ENCODE results near the gene TDRD3. TPM values are rescaled to one million over a fixed set of nuclear protein-coding genes. Genes with fewer than 3 reads are reported as not detected.

Gene TDRD3
- polyA plus RNA-seq, 1 donor, result 27.0 TPM

- Histone ChIP-seq H3K27me3 (ENCODE audit: control insufficient read depth, insufficient read depth, low read length) (no peaks in the 10 kb centered on the region), H3K27ac (ENCODE audit: low read length) (no peak overlapping the region), H3K4me3 (ENCODE audit: low read length) (no peak overlapping the region), H3K9me3 (ENCODE audit: control insufficient read depth, low read depth, low read length) (no peaks in the 10 kb centered on the region), H3K36me3 (ENCODE audit: control insufficient read depth, insufficient read depth, low read length) (no peaks in the 10 kb centered on the region), H3K4me1 (ENCODE audit: control insufficient read depth, insufficient read depth, low read length) (no peaks in the 10 kb centered on the region)
- DNase-seq, result peak; percentile 9 to 11
- 31% methylated on average over 2 of the region's 2 CpGs for WGBS (ENCODE audit: insufficient coverage, low lambda C conversion rate)
Observed at GRCh38 chr13:60448907-60449510, 52.0 kb downstream of the TDRD3 start.

GRCh38 chr13:60453490-60453889 is 56.5 kb downstream of the TDRD3 start:
- H3K9me3 ChIP-seq (ENCODE audit: control insufficient read depth, low read depth, low read length), result no peaks in the 10 kb centered on the region
- H3K4me1 ChIP-seq (ENCODE audit: control insufficient read depth, insufficient read depth, low read length), result no peaks in the 10 kb centered on the region
- WGBS (ENCODE audit: insufficient coverage, low lambda C conversion rate), result 100% methylated on average over 1 of the region's 3 CpGs
- H3K36me3 ChIP-seq (ENCODE audit: control insufficient read depth, insufficient read depth, low read length), result peaks cover 2% of the 10 kb centered on the region
- H3K27me3 ChIP-seq (ENCODE audit: control insufficient read depth, insufficient read depth, low read length), result no peaks in the 10 kb centered on the region
- no peak for DNase-seq
- H3K27ac ChIP-seq (ENCODE audit: low read length), result no peak overlapping the region
- H3K4me3 ChIP-seq (ENCODE audit: low read length), result no peak overlapping the region

- H3K4me3 ChIP-seq (ENCODE audit: low read length), result no peak overlapping the region
- 100% methylated on average over 1 of the region's 1 CpG for WGBS (ENCODE audit: insufficient coverage, low lambda C conversion rate)
- H3K27me3 ChIP-seq (ENCODE audit: control insufficient read depth, insufficient read depth, low read length), result no peaks in the 10 kb centered on the region
- H3K36me3 ChIP-seq (ENCODE audit: control insufficient read depth, insufficient read depth, low read length), result peaks cover 2% of the 10 kb centered on the region
- no peaks in the 10 kb centered on the region for H3K4me1 ChIP-seq (ENCODE audit: control insufficient read depth, insufficient read depth, low read length)
- no peak overlapping the region for H3K27ac ChIP-seq (ENCODE audit: low read length)
- DNase-seq, result no peak
- H3K9me3 ChIP-seq (ENCODE audit: control insufficient read depth, low read depth, low read length), result no peaks in the 10 kb centered on the region
Observed at GRCh38 chr13:60454425-60454824, 57.4 kb downstream of the TDRD3 start.

- H3K4me1 ChIP-seq (ENCODE audit: control insufficient read depth, insufficient read depth, low read length), result no peaks in the 10 kb centered on the region
- peaks cover 9% of the 10 kb centered on the region for H3K36me3 ChIP-seq (ENCODE audit: control insufficient read depth, insufficient read depth, low read length)
- H3K9me3 ChIP-seq (ENCODE audit: control insufficient read depth, low read depth, low read length), result no peaks in the 10 kb centered on the region
- no peaks in the 10 kb centered on the region for H3K27me3 ChIP-seq (ENCODE audit: control insufficient read depth, insufficient read depth, low read length)
- no CpG with 5 or more reads among the region's 1 CpG for WGBS (ENCODE audit: insufficient coverage, low lambda C conversion rate)
- no peak overlapping the region for H3K4me3 ChIP-seq (ENCODE audit: low read length)
- DNase-seq, result no peak
- H3K27ac ChIP-seq (ENCODE audit: low read length), result no peak overlapping the region
Observed at GRCh38 chr13:60463787-60464186, 66.8 kb downstream of the TDRD3 start.

- DNase-seq, result no peak
- no peaks in the 10 kb centered on the region for H3K9me3 ChIP-seq (ENCODE audit: control insufficient read depth, low read depth, low read length)
- H3K27ac ChIP-seq (ENCODE audit: low read length), result no peak overlapping the region
- 85% methylated on average over 2 of the region's 3 CpGs for WGBS (ENCODE audit: insufficient coverage, low lambda C conversion rate)
- no peaks in the 10 kb centered on the region for H3K4me1 ChIP-seq (ENCODE audit: control insufficient read depth, insufficient read depth, low read length)
- no peaks in the 10 kb centered on the region for H3K27me3 ChIP-seq (ENCODE audit: control insufficient read depth, insufficient read depth, low read length)
- peaks cover 3% of the 10 kb centered on the region for H3K36me3 ChIP-seq (ENCODE audit: control insufficient read depth, insufficient read depth, low read length)
- no peak overlapping the region for H3K4me3 ChIP-seq (ENCODE audit: low read length)
Observed at GRCh38 chr13:60467098-60467497, 70.1 kb downstream of the TDRD3 start.

GRCh38 chr13:60479273-60479672 is 82.3 kb downstream of the TDRD3 start:
- DNase-seq, result no peak
- H3K36me3 ChIP-seq (ENCODE audit: control insufficient read depth, insufficient read depth, low read length), result no peaks in the 10 kb centered on the region
- H3K27ac ChIP-seq (ENCODE audit: low read length), result no peak overlapping the region
- peaks cover 6% of the 10 kb centered on the region for H3K9me3 ChIP-seq (ENCODE audit: control insufficient read depth, low read depth, low read length)
- H3K4me1 ChIP-seq (ENCODE audit: control insufficient read depth, insufficient read depth, low read length), result no peaks in the 10 kb centered on the region
- H3K4me3 ChIP-seq (ENCODE audit: low read length), result no peak overlapping the region
- no peaks in the 10 kb centered on the region for H3K27me3 ChIP-seq (ENCODE audit: control insufficient read depth, insufficient read depth, low read length)

GRCh38 chr13:60482012-60482411 is 85.0 kb downstream of the TDRD3 start:
- Histone ChIP-seq H3K9me3 (ENCODE audit: control insufficient read depth, low read depth, low read length) (peaks cover 6% of the 10 kb centered on the region), H3K36me3 (ENCODE audit: control insufficient read depth, insufficient read depth, low read length) (peaks cover 5% of the 10 kb centered on the region), H3K27ac (ENCODE audit: low read length) (no peak overlapping the region), H3K4me1 (ENCODE audit: control insufficient read depth, insufficient read depth, low read length) (no peaks in the 10 kb centered on the region), H3K27me3 (ENCODE audit: control insufficient read depth, insufficient read depth, low read length) (no peaks in the 10 kb centered on the region), H3K4me3 (ENCODE audit: low read length) (no peak overlapping the region)
- no peak for DNase-seq

GRCh38 chr13:60484865-60485264 is 87.8 kb downstream of the TDRD3 start:
- no peak for DNase-seq
- Histone ChIP-seq H3K27me3 (ENCODE audit: control insufficient read depth, insufficient read depth, low read length) (no peaks in the 10 kb centered on the region), H3K27ac (ENCODE audit: low read length) (no peak overlapping the region), H3K9me3 (ENCODE audit: control insufficient read depth, low read depth, low read length) (peaks cover 6% of the 10 kb centered on the region), H3K4me1 (ENCODE audit: control insufficient read depth, insufficient read depth, low read length) (no peaks in the 10 kb centered on the region), H3K36me3 (ENCODE audit: control insufficient read depth, insufficient read depth, low read length) (peaks cover 7% of the 10 kb centered on the region), H3K4me3 (ENCODE audit: low read length) (no peak overlapping the region)

- no peaks in the 10 kb centered on the region for H3K27me3 ChIP-seq (ENCODE audit: control insufficient read depth, insufficient read depth, low read length)
- H3K9me3 ChIP-seq (ENCODE audit: control insufficient read depth, low read depth, low read length), result no peaks in the 10 kb centered on the region
- H3K4me3 ChIP-seq (ENCODE audit: low read length), result no peak overlapping the region
- peaks cover 8% of the 10 kb centered on the region for H3K36me3 ChIP-seq (ENCODE audit: control insufficient read depth, insufficient read depth, low read length)
- H3K4me1 ChIP-seq (ENCODE audit: control insufficient read depth, insufficient read depth, low read length), result no peaks in the 10 kb centered on the region
- WGBS (ENCODE audit: insufficient coverage, low lambda C conversion rate), result 100% methylated on average over 1 of the region's 1 CpG
- no peak for DNase-seq
- no peak overlapping the region for H3K27ac ChIP-seq (ENCODE audit: low read length)
Observed at GRCh38 chr13:60491531-60491930, 94.5 kb downstream of the TDRD3 start.

- DNase-seq, result no peak
- H3K4me3 ChIP-seq (ENCODE audit: low read length), result no peak overlapping the region
- no peak overlapping the region for H3K27ac ChIP-seq (ENCODE audit: low read length)
- no peaks in the 10 kb centered on the region for H3K4me1 ChIP-seq (ENCODE audit: control insufficient read depth, insufficient read depth, low read length)
- H3K27me3 ChIP-seq (ENCODE audit: control insufficient read depth, insufficient read depth, low read length), result no peaks in the 10 kb centered on the region
- H3K36me3 ChIP-seq (ENCODE audit: control insufficient read depth, insufficient read depth, low read length), result peaks cover 12% of the 10 kb centered on the region
- H3K9me3 ChIP-seq (ENCODE audit: control insufficient read depth, low read depth, low read length), result peaks cover 4% of the 10 kb centered on the region
Observed at GRCh38 chr13:60492187-60492586, 95.2 kb downstream of the TDRD3 start.

GRCh38 chr13:60494296-60494695 is 97.3 kb downstream of the TDRD3 start:
- no peak overlapping the region for H3K4me3 ChIP-seq (ENCODE audit: low read length)
- H3K9me3 ChIP-seq (ENCODE audit: control insufficient read depth, low read depth, low read length), result peaks cover 4% of the 10 kb centered on the region
- 86% methylated on average over 1 of the region's 1 CpG for WGBS (ENCODE audit: insufficient coverage, low lambda C conversion rate)
- H3K27ac ChIP-seq (ENCODE audit: low read length), result no peak overlapping the region
- H3K36me3 ChIP-seq (ENCODE audit: control insufficient read depth, insufficient read depth, low read length), result peaks cover 13% of the 10 kb centered on the region
- H3K27me3 ChIP-seq (ENCODE audit: control insufficient read depth, insufficient read depth, low read length), result no peaks in the 10 kb centered on the region
- DNase-seq, result no peak
- no peaks in the 10 kb centered on the region for H3K4me1 ChIP-seq (ENCODE audit: control insufficient read depth, insufficient read depth, low read length)
